GM18507 (cell line): Measurements from ENCODE around the gene IL20.

ENCODE experiments used
- DNase-seq: peaks from one replicate; pipeline ENCODE4 v3.0.0; 2011; ENCODE audit warnings: low read depth; ENCODE audit not compliant: insufficient read length; ENCODE audit errors: extremely low spot score
- FAIRE-seq: peaks from 2 replicates; lab custom pipeline; 2011; peaks lifted over from hg19 to GRCh38; lab: Jason Lieb, UNC

IL20 gene

GRCh38 chr1:206898089-206898914, 32.9 kb downstream of the IL20 start:
- DNase-seq (no peak), FAIRE-seq (no peak)

GRCh38 chr1:206898915-206899431, 33.5 kb downstream of the IL20 start:
- no peak for DNase-seq
- FAIRE-seq, result no peak

- FAIRE-seq (no peak), DNase-seq (no peak)
Observed at GRCh38 chr1:206899717-206900116, 34.3 kb downstream of the IL20 start.

GRCh38 chr1:206900149-206900548, 34.7 kb downstream of the IL20 start:
- DNase-seq (no peak), FAIRE-seq (no peak)

GRCh38 chr1:206901944-206902343, 36.5 kb downstream of the IL20 start:
- DNase-seq (no peak), FAIRE-seq (no peak)

GRCh38 chr1:206902702-206903101, 37.3 kb downstream of the IL20 start:
- DNase-seq (no peak), FAIRE-seq (no peak)

GRCh38 chr1:206903687-206904086, 38.3 kb downstream of the IL20 start:
- DNase-seq (no peak), FAIRE-seq (no peak)

GRCh38 chr1:206904423-206905142, 39.2 kb downstream of the IL20 start:
- DNase-seq (no peak), FAIRE-seq (no peak)

- FAIRE-seq (peak; percentile 31), DNase-seq (no peak)
Observed at GRCh38 chr1:206905295-206906164, 40.1 kb downstream of the IL20 start.

GRCh38 chr1:206907304-206907991, 42.0 kb downstream of the IL20 start:
- no peak for DNase-seq
- FAIRE-seq, result no peak

- DNase-seq (no peak), FAIRE-seq (no peak)
Observed at GRCh38 chr1:206908038-206908437, 42.6 kb downstream of the IL20 start.

GRCh38 chr1:206909161-206909882, 43.9 kb downstream of the IL20 start:
- DNase-seq (no peak), FAIRE-seq (no peak)

- DNase-seq (no peak), FAIRE-seq (no peak)
Observed at GRCh38 chr1:206909883-206910318, 44.5 kb downstream of the IL20 start.

- peak; percentile 38 for DNase-seq
- no peak for FAIRE-seq
Observed at GRCh38 chr1:206911064-206911663, 45.7 kb downstream of the IL20 start.

- peak; percentile 44 for DNase-seq
- peak; percentile 85 for FAIRE-seq
Observed at GRCh38 chr1:206912445-206913095, 47.1 kb downstream of the IL20 start.

GRCh38 chr1:206913766-206914537, 48.5 kb downstream of the IL20 start:
- DNase-seq (no peak), FAIRE-seq (no peak)
